NCI-H748 (cell line): ENCODE measurements around the gene C10orf120.
A peak's percentile ranks its signal among the peaks of the same experiment; 100 is the strongest.

Experiments
- DNase-seq: peaks from one replicate; lab custom pipeline; 2025; ENCODE audit not compliant: unreplicated experiment; lab: John Stamatoyannopoulos, UW

The C10orf120 gene

DNA sequence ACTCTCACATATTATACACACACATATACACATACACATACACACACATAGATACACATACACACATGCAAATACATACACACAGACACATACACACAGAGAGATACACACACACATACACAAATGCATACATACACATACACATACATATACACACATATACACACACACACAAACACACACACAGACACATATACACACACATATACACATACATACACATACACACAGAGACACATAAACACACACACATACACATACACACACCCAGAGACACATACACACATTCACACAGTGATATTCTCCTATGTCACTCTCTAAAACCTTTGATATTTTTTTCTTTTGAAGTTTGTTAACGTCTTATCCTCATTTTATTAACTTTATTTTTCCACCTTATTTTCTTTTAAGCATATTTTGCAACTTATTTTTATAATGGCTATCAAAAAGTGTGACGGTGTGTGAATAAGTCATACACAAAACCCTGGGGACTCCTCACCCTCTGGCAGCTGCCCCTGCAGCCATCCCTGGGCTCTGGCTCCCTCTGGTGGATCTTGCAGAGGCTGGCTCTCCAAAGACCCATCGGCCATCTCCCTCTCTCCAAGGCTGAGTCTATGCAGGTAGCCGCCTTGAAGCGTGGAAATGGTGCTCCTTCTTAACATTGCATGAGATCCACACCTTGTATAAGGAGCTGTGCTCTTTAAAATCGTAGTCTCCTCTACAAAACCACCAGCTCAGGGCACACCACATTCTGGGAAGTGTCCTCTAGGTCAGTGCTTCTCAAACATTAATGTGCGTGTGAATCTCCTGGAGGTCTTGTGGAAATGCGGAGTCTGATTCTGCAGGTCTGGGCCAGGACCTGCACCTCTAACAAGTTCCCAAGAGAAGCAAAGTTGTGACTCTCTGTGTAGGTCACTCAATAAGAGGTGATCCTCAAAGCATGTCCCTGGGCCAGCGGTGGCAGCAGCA is 4.1 kb upstream of the C10orf120 start:
- DNase-seq = peak; percentile 43

DNA sequence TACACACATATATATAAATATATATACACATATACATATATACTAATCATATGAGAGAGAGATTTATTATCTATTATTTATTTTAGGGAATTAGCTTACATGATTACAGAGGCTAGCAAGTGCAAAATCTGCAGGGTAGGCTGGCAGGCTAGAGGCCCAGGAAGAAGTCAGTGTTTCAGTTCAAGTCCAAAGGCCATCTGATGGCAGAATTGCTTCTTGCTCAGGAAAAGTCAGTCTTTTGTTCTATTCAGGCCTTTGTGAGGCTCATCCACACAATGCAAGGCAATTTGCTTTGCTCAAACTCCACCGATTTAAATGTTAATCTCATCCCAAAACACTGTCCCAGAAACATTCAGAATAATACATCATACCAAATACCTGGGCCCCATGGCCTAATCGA is 2.6 kb upstream of the C10orf120 start:
- DNase-seq = no peak

DNA sequence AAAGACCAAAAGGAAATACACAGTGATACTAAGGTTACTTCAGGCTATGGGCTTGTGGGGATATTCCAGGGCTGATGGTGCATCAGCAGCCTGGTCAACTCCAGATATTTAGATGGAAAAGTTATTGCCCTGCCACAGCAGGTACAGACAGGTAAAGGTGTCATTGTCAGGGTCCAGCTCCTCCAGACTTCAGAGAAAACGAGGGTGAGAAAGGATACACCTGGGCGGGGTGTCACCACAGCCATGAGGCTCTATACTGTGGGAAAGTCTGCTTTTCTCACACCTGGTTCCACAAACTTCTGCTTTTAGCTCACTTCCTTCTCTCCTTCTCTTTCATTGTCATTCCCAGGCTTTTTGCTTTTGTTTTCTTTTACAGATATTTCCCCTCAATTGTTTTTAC is 2.0 kb upstream of the C10orf120 start:
- no peak for DNase-seq

DNA sequence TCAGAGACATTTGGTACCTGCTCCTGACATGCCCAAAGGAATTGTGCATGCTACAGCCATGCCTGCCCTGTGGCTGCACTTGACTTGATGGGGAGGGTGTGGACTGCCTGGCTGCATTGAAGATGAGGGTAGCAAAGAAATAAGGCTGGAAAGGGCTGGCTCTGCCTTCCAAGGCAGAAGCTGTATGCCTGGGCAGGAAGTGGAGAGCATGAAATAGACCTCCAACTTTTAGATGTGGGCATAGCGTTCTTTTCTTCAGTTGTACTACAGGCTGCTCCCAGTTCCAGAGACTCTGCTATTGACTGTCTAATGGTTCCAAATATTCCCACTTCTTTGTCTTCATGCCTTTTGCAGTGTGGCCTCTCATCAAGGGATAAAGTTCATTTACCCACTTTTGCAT is 3.0 kb downstream of the C10orf120 start:
- no peak for DNase-seq

- DNase-seq = no peak
Measured at GRCh38 chr10:122692744-122693143, 6.9 kb downstream of the C10orf120 start.

DNA sequence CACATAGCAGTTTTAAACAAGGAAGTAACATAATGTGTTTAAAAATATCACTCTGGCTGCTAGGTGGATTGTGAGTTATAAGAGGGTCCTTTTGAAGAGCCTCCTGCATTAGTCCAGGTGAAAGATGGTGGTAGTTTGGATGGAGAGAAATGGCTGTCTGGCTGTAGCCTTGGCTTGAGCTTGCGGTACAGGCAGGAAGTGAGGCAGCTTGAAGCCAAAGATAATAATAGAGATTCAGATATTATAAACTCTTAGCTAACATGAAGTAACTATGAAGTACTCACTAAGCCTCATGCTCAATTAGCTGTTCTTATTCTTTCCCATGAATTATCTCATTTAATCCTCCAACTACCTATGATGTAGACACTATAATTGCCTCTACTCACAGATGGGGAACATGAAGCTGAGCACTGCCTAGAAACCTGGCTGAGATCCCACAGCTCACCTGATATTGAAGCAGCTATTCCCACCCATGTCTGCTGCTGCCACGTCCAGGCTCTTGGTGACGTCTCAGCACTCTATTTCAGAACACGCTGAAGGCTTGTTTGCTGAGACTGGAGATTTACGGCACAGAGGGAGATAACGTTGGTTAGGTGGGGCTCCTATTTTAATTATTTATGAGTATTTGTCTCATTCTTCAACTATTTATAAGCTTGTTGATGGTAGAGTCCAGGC is 10.4 kb downstream of the C10orf120 start:
- DNase-seq = no peak

DNA sequence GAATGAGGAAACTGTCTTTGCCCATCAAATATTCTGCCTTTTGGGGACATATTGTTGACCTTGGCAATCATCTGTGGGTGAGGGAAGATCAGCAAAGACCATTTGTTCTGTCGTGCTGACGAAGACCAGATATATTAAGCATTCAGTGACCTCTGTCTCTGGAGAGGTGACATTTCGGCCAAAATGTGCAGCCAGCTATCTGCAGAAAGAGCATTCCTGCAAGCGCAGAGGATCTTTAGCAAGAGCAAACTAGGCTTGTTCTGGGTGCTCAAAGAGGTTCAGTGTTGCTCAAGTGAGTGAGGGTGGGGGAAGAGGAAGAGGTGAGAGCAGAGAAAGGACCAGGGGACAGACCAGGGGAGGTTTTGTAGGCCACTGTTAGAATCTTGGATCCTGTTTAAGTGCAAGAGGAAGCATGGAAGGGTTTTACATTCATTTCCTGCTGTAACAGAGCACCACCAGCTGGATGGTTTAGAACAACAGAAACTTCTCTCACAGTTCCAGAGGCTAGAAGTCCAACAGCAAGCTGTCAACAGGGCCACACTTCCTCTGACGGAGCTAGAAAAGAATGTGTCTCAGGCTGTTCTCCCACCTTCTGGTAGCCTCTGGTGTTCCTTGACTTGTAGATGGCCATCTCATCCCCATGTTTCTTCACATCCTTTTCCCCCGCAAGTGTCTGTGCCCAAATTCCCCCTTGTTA is 11.2 kb downstream of the C10orf120 start:
- DNase-seq = no peak

DNA sequence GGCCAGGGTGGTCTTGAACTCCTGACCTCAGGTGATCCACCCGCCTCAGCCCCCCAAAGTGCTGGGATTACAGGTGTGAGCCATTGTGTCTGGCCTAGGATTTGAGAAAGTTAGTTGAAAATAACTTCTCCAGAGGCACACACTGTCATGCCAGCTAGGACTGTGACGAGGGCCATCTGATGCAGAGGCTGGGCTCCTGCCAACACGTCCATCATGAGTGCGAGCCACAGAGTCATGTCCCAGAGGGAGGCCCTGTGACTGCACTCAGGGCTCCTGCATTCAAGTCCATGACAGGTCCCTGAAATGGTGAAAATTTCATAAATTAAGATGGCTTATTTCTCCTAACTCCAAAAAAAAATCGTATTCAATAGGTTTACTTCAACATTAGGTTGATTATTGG is 17.1 kb downstream of the C10orf120 start:
- no peak for DNase-seq

DNA sequence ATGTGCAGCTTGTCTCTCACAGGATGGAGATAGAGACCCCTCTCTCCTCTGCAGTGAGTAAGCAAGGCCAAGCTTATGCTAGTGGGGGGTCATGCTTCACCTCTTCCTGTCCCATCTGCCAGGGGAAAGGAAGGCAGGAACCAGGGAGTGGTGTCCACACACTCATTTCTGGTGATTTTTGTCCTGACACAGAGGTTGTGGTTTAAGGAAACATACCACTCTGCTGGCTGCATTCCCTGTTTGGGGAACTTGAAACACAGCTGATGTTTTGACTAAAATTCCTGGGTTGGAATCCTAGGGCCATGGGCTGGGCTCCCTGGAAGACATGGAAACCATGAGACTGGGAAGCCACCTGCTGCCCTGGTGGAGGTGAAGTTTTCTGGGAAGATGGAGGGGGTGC is 21.4 kb downstream of the C10orf120 start:
- no peak for DNase-seq

- DNase-seq = no peak
Measured at GRCh38 chr10:122675278-122675677, 24.4 kb downstream of the C10orf120 start.

DNA sequence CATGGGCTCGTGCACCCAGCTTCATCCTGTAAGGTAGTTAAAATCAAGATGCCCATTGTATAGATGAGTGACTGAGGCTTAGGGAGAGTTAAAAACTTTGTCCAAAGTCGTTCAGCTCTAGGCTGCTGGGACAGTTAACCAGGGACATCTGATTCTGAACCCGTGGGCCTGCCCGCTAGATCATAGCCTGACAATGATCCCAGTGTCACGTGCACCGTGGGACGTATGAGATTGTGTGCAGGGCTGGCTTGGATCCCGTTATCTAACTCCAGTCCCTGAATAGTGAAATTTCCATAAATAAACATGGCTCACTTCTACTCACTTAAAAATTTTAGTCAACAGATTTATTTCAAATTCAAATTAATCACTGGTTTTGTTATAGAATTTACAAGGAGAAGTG is 24.9 kb downstream of the C10orf120 start:
- DNase-seq = no peak

DNA sequence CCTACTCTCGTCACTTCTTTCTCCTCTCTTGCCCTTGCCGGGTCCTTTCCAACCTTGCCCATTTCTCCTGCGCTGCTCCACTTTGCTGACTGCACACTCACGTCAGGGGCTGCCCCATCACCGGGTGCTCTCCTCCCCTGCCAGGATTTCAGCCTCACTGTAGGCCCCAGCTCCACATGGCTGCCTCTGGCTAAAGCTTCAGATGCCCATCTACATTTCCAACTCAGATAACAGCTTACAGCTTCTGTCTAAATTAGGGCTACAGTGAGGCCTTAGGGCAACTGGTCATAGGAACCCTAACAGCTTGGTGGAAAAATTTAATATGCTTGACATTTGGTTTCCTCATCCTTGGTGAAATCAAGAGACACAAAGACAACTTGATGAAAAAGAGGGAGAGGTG is 25.9 kb downstream of the C10orf120 start:
- no peak for DNase-seq

GRCh38 chr10:122673269-122673668 is 26.4 kb downstream of the C10orf120 start:
- no peak for DNase-seq

DNA sequence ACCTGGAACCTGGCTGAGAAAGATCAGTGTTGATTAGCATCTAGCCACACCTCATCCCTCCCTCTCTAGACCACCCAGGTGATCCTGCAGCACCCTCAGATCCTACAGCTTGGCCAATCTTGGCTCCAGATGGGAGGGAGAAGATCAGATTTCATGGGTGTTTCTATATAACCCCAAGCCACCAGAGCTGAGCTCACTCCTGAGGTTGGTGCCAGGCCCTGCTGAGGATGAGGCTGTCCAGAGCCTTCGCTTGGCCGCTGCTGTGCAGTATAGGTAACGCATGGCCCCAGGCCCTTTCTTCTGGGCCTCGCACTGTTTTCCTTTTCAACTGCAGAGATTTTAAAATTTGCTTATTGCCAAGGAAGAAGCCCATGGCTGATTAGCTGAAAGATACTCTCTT is 27.0 kb downstream of the C10orf120 start:
- DNase-seq = no peak

GRCh38 chr10:122671355-122671754 is 28.3 kb downstream of the C10orf120 start:
- DNase-seq = no peak

DNA sequence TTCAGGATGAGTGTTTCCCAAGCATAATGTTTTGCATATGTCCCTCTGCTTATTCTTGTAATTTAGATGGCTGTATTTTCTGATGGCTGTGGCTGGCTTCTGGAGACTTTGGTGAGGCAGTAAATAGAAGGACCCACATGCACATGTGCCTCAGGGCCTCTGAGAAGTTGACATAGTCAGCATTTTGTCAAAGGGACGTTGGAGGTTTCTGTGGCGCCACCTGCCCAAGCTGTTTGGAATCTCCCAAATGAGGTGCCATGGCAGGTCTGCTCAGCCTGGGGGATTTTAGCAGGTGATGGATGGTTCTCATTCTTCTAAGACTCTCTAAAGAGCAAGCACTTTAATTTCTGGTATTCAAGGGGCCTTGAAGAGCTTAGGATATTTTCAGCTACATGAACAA is 29.8 kb downstream of the C10orf120 start:
- DNase-seq = no peak

GRCh38 chr10:122669045-122669444 is 30.6 kb downstream of the C10orf120 start:
- no peak for DNase-seq

GRCh38 chr10:122665946-122666345 is 33.7 kb downstream of the C10orf120 start:
- DNase-seq = no peak

DNA sequence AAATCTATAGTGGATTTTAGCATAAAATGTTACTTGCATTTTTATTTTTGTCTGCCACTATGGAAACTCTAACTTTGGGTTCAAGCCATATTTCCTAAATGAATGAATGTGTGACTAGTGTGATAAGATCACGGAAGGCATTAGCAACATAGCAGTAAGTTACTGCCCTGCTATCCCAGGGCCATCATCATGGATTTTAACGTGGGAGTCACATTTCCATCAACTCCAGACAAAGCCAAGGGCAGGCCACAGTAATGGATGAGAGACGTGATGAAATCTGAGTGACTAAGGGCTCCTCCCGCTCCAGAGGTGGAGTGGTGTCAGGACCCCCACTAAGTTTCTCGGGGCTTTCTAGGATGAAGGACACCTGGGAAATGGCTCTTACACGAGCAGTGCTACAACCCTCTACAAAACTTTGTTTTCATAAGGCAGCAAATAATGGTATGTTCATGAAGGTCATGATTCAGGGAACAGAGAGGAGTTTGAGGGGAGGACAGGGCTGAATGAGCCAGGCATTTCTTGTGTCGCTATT is 34.3 kb downstream of the C10orf120 start:
- no peak for DNase-seq

DNA sequence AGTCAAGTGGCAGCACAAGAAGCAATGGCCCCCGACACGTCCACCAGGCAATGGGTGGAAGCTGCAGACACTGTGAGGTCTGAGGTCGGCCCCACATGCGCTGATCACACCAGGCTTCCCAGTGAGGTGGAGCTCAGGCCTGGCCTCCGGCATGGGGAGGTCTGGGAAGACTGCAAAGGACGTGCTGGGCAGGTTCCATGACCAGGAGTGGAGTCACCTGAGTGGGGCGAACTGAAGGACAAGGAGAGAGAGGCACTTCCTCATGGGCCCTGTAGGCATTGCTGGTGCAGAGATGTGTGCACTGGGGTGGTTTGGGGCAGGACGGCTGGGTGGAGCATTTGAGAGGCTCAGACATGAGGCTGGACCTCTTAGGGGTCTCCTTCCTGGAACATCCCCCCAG is 35.1 kb downstream of the C10orf120 start:
- no peak for DNase-seq

- DNase-seq = no peak
Measured at GRCh38 chr10:122663516-122664130, 36.0 kb downstream of the C10orf120 start.
